K562 (cell line): ENCODE results near the gene ZMYND19. TPM values are rescaled to one million over a fixed set of nuclear protein-coding genes. Genes with fewer than 3 reads are reported as not detected.

Experiments
- AFF4 ChIP-seq: sonication (generic); formaldehyde crosslinking; IDR thresholded peaks from 2 replicates; pipeline ENCODE4 v1.8.0; 2023; ENCODE audit warnings: mild to moderate bottlenecking, missing genetic modification reagents
- ARID2 ChIP-seq: fragments of 450-650 bp; IDR thresholded peaks from 2 replicates; pipeline ENCODE4 v1.6.1; 2017; ENCODE audit warnings: antibody characterized with exemption, mild to moderate bottlenecking
- ASH1L ChIP-seq: fragments of 450-650 bp; IDR thresholded peaks from 2 replicates; pipeline ENCODE4 v1.6.1; 2018; ENCODE audit warnings: borderline replicate concordance, mild to moderate bottlenecking, low read depth; ENCODE audit not compliant: partially characterized antibody
- CREM ChIP-seq: IDR thresholded peaks from 2 replicates; pipeline ENCODE4 v1.6.1; 2014; ENCODE audit warnings: antibody characterized with exemption, low read depth
- E2F1 ChIP-seq: sonication (generic); formaldehyde crosslinking; IDR thresholded peaks from 2 replicates; pipeline ENCODE4 v1.8.1; 2023; ENCODE audit warnings: mild to moderate bottlenecking, missing genetic modification reagents, moderate library complexity
- E2F5 ChIP-seq: sonication (generic); formaldehyde crosslinking; IDR thresholded peaks from 2 replicates; pipeline ENCODE4 v1.8.0; 2022; ENCODE audit warnings: mild to moderate bottlenecking, missing genetic modification reagents
- HCFC1 ChIP-seq: IDR thresholded peaks from 2 replicates; pipeline ENCODE4 v1.6.1; 2012; ENCODE audit warnings: low read depth, low read length, improper control_type of control experiment
- HDAC6 ChIP-seq: IDR thresholded peaks from 2 replicates; pipeline ENCODE4 v1.6.1; 2012; ENCODE audit warnings: low read depth, mild to moderate bottlenecking, control low read depth, inconsistent platforms, low read length, moderate library complexity
- HIVEP1 ChIP-seq: fragments of 250-450 bp; sonication (Bioruptor Pico); IDR thresholded peaks from 2 replicates; pipeline ENCODE4 v1.4.0; 2020; ENCODE audit warnings: mild to moderate bottlenecking
- MCM2 ChIP-seq: fragments of 450-650 bp; IDR thresholded peaks from 2 replicates; pipeline ENCODE4 v1.6.1; 2017; ENCODE audit warnings: low read depth, mild to moderate bottlenecking
- MEIS2 ChIP-seq: fragments of 450-650 bp; IDR thresholded peaks from 2 replicates; pipeline ENCODE4 v1.6.1; 2014; ENCODE audit warnings: mild to moderate bottlenecking; ENCODE audit not compliant: partially characterized antibody
- NCOA1 ChIP-seq: fragments of 450-650 bp; IDR thresholded peaks from 2 replicates; pipeline ENCODE4 v1.6.1; 2016; ENCODE audit warnings: low read depth
- NR2F6 ChIP-seq: fragments of 450-650 bp; formaldehyde crosslinking; IDR thresholded peaks from 2 replicates; pipeline ENCODE4 v1.4.0; 2020; ENCODE audit warnings: mild to moderate bottlenecking
- PHF20 ChIP-seq: fragments of 450-650 bp; IDR thresholded peaks from 2 replicates; pipeline ENCODE4 v1.6.1; 2018; ENCODE audit not compliant: partially characterized antibody
- PML ChIP-seq: IDR thresholded peaks from 2 replicates; pipeline ENCODE4 v1.6.1; 2012; ENCODE audit warnings: low read length, inconsistent platforms
- POLR2B ChIP-seq: fragments of 450-650 bp; IDR thresholded peaks from 2 replicates; pipeline ENCODE4 v1.6.1; 2018; ENCODE audit warnings: low read depth; ENCODE audit not compliant: partially characterized antibody
- PTRF ChIP-seq: fragments of 450-650 bp; IDR thresholded peaks from 2 replicates; pipeline ENCODE4 v1.6.1; 2016; ENCODE audit warnings: mild to moderate bottlenecking, missing genetic modification characterization, missing compliant biosample characterization
- SMARCA5 ChIP-seq: fragments of 450-650 bp; IDR thresholded peaks from 2 replicates; pipeline ENCODE4 v1.6.1; 2016
- SP2 ChIP-seq: IDR thresholded peaks from 2 replicates; pipeline ENCODE4 v1.6.1; 2011; ENCODE audit warnings: mild to moderate bottlenecking, low read depth, low read length, moderate library complexity; ENCODE audit not compliant: poor library complexity, severe bottlenecking; ENCODE audit errors: extremely low read depth
- SREBF1 ChIP-seq: fragments of 150-350 bp; IDR thresholded peaks from 2 replicates; pipeline ENCODE4 v1.6.1; 2014; ENCODE audit warnings: antibody characterized with exemption, low read depth, low read length, borderline replicate concordance
- TCF3 ChIP-seq: sonication (generic); formaldehyde crosslinking; IDR thresholded peaks from 2 replicates; pipeline ENCODE4 v1.4.0; 2020; ENCODE audit warnings: mild to moderate bottlenecking, missing genetic modification reagents
- YBX1 ChIP-seq: fragments of 450-650 bp; IDR thresholded peaks from 2 replicates; pipeline ENCODE4 v1.7.1; 2016; ENCODE audit warnings: mild to moderate bottlenecking
- ZBTB17 ChIP-seq: fragments of 450-650 bp; formaldehyde crosslinking; IDR thresholded peaks from 2 replicates; pipeline ENCODE4 v1.4.0; 2020; ENCODE audit warnings: mild to moderate bottlenecking
- ZNF24 ChIP-seq: fragments of 450-650 bp; IDR thresholded peaks from 2 replicates; pipeline ENCODE4 v1.6.1; 2016
- ZNF282 ChIP-seq: sonication (generic); formaldehyde crosslinking; IDR thresholded peaks from 2 replicates; pipeline ENCODE4 v1.8.1; 2023; ENCODE audit warnings: missing genetic modification reagents
- ZNF57 ChIP-seq: fragments of 450-650 bp; formaldehyde crosslinking; IDR thresholded peaks from 2 replicates; pipeline ENCODE4 v1.4.0; 2020; ENCODE audit warnings: mild to moderate bottlenecking, moderate library complexity
- ZNF780A ChIP-seq: fragments of 250-450 bp; sonication (Bioruptor Pico); IDR thresholded peaks from 2 replicates; pipeline ENCODE4 v1.5.0; 2021; ENCODE audit warnings: mild to moderate bottlenecking
- polyA plus RNA-seq, 8 experiments: library from polyadenylated mRNA; depleted of rRNA in 4 of 8; stranded (reverse) in 5 of 8; unstranded in 3 of 8; fragments of >200 nt; fragmentation: Nextera tagmentation in 2 of 8; fragmentation: Illumina TruSeq in 1 of 8; extraction: Ambion mirVana in 2 of 8; extraction: Trizol in 1 of 8; gene quantifications; 2 replicates each; pipeline versions ENCODE4 v1.2.1 to v1.2.3, GENCODE V29; 2011 to 2014; ENCODE audit warnings: inconsistent platforms in 1 of 8, missing spikeins in 1 of 8
- total RNA-seq, 7 experiments: library from RNA; depleted of rRNA in 6 of 7; stranded (reverse); fragments of >200 nt in 6 of 7; fragmentation: Illumina TruSeq in 2 of 7; extraction: Trizol in 2 of 7; gene quantifications; 2 replicates each; pipeline versions ENCODE4 v1.2.1 to v1.2.3, GENCODE V29; 2011 to 2021; ENCODE audit warnings: low replicate concordance in 1 of 7

The ZMYND19 gene
- total and polyA plus RNA-seq, 9 of the 15 experiments (the other 6 are each of a cell fraction or from before 2014, with no cell fraction given), result 1.0 to 86.7 (median 44.0) TPM

- TF ChIP-seq AFF4 (CRISPR knock-in tag), result no peak
- no peak for TF ChIP-seq HDAC6
- TF ChIP-seq MCM2, result peak; percentile 71; the same call in 1 of the 2 replicates
- no peak for TF ChIP-seq ARID2
- TF ChIP-seq PTRF, result no peak
- TF ChIP-seq HIVEP1 (CRISPR knock-in tag), result no peak
- no peak for TF ChIP-seq NR2F6
- no peak for TF ChIP-seq PHF20
- no peak for TF ChIP-seq YBX1
- TF ChIP-seq SP2, result no peak
- TF ChIP-seq ZNF24, result no peak
- TF ChIP-seq NCOA1, result no peak
- no peak for TF ChIP-seq HCFC1
- no peak for TF ChIP-seq ZNF57
- TF ChIP-seq POLR2B, result no peak
- no peak for TF ChIP-seq TCF3
- TF ChIP-seq ZNF282, result no peak
- no peak for TF ChIP-seq E2F1 (CRISPR knock-in tag)
- TF ChIP-seq E2F5, result no peak
- TF ChIP-seq MEIS2, result peak; percentile 92
- no peak for TF ChIP-seq ZBTB17 (CRISPR knock-in tag)
- no peak for TF ChIP-seq CREM
- TF ChIP-seq SMARCA5, result no peak
- no peak for TF ChIP-seq ASH1L
- TF ChIP-seq ZNF780A (CRISPR knock-in tag), result no peak
- TF ChIP-seq SREBF1, result no peak
- no peak for TF ChIP-seq PML
These were observed 55.8 kb downstream of the ZMYND19 start (continued) for GRCh38 chr9:137534256-137535119.
